Stimulated activated CD8-positive, alpha-beta memory T cell treated with anti-CD3 and anti-CD28 coated beads, Interleukin-15, amount 100 ng/mL, for 48 hours (primary cell): ENCODE measurements around the gene TECTA.

ENCODE experiments used
- DNase-seq, 2 donors: peaks; one replicate each; pipeline ENCODE4 v3.0.0-alpha.2; 2020; ENCODE audit warnings: low read depth in 2 of 2

The TECTA gene

DNA sequence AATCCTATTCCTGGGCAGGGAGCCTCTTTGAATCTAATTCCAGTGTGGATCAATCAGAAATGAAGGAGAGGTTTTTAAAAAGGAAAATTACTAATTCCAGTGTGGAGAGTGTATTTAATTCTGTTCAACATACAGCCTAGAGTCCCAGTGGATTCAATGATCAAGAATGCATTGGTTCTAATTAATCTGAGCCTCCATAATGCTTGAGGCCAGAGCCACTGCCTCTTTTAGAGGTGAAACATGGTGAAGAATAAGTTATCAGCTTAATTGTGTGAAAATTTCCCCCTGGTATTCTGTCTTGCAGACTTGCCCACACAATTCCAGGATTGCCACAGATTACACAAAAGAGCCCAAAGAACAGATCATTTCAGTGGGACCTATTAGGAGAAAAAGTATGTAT, 87.7 kb downstream of the TECTA start:
- DNase-seq, result no peak

DNA sequence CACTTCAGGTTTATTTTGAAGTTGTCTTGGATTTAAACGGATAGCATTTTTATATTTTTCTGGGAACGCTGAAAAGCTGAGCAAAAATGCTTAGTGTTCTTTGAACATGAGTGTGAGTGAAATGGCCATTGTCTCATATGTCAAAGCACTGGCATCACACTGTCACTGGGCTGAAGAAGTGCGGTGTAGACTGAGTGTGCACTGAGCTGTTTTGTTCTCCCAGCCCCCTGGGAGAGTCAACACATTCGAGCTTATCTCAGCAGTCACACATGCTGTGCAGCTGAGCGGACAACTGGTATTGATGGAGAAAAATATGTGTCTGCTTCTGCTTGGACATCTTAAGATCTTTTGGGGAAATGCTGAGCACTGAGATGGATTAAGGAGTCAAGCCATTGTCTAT, 90.8 kb downstream of the TECTA start:
- DNase-seq, result no peak

DNA sequence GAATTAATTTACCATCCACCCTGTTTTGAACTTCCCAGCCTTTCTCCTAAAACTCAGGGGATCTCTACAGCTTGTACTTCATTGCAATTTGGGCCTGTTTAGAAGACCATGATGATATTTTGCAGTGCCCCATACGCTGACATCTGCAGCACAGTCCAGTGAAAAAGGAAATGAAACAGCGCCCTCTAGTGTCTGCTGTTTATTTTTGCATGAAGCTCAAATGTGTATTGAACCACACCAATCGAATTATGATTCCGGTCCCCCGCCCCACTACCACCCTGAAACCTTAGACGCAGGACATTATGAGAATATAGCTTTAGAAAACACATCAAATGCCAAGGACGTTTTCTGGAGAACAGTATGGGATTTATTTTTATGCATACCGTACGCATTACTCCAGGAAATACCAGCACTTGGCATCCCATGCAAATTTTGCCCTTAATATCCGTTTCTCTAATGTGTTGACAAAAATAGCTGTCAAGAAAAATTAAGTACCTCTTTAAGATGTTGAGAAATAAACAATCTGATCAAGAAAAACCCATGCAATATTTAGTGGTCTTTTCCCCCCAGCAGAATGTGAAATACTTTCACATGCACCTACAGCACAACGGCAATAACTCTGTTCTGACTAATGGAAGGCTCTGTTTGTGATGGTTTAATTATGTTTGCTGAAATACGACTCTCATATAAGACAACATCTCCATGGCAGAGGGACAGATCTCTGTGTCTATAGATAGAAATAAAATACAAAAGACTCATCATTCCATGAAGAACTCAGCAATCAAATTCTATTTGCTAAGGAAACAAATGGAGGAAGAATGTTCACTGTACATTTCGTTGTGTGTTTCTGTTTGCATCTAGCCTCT, 93.9 kb downstream of the TECTA start:
- peak in 1 of 2 donors; percentile 27 for DNase-seq

DNA sequence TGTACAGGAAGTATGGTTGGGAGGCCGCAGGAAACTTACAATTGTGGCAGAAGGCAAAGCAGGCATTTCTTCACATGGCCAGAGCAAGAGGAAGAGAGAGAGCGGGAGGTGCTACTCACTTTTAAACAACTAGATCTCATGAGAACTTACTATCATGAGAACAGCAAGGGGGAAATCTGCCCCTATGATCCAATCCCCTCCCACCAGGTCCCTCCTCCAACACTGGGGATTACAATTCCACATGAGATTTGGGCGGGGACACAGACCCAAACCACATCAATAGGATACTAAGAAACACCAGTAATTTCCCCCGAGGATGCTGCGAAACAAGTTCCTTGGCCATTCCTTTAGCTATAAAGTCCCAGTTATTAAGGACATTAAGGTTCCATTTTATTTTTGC, 97.4 kb downstream of the TECTA start:
- DNase-seq, result no peak

DNA sequence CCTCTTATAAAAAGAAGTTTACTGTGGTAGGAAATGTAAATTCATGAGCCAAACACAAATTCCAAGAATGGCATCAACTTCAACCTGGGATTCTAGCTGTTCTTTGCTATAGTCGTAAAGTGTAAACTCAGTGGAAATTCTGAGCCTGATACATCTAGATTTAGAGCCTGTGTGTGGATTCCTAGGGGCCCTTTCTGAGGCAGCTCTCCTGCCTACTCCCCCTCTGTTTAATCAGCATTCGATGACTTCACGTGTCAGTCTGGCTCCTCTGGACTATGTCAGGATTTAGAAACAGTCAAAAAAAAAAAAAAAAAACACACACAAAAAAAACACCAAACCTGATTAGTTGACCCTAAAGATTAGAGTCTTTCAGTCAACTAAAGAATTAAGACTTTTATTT, 98.5 kb downstream of the TECTA start:
- DNase-seq, result no peak

DNA sequence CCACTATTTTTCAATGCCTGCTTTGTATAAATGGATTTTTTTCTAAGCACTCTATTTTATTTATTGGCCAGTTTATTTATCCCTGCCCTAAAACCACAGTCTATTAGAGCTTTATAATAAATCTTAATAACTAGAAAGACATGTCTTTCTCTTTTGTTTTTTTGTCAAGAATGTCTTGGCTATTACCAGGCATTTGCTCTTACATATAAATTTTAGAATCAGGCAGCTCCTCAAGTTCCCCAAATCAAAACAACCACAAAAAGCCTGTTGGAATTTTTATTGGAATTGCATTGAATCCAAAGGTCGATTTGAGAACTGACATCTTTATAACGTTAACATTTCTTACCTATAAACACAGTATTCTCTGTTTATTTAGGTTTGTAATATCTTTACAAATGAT, 105.8 kb downstream of the TECTA start:
- no peak for DNase-seq

DNA sequence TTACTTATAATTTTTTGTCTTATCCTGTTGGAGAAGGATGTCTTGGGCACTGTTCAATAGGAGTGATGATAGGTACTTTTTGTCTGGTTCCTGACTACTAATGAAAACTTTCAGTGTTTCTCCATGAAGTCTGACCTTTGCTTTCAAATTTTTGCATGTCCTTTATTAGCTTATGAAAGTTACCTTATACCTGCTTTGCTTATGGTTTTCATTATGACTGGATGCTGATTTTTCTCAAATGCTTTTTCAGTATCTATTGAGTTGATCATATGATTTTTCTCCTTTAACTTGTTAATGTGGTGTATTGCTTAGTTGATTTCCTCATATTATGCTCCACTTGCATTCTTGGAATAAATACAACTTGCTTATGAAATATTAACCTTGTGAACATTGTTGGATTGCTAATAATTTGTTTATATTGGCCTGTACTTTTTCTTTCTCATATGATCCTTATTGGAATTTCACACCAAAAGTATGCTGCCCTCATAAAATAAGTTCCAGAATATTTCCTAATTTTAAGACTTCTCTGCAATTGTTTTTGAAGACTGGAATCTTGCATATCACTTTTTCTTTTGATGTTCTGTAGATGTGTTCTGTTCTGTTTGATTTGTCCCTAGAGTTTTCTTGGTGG, 106.6 kb downstream of the TECTA start:
- DNase-seq, result no peak

DNA sequence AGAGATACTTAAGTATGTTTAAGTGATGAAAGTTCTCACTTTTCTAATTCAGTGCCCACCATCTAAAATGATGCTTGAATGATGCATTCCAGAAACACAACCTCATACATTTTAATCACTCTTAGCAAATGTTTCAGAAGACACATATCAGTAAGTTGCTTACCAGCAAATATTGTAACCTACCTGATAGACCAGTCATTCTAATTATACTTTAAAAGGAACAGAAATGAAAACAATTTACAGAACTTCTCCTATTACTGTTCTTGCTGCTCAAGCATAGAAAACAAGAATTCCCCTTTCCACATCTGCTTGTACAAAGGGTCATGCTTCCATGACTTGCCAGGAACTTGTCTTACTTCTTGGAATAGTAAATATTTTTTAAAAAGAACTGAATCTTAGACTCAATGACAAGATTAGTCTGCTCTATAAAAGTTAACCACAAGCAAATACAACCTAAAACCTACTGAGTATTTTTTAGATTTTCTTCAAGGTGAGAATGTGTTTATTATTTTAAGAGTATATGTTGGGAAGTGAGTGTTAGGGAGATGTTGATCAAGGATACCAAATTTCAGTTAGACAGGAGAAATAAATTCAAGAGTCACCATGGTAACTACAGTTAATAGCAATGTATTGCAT, 109.5 kb downstream of the TECTA start:
- DNase-seq, result no peak

DNA sequence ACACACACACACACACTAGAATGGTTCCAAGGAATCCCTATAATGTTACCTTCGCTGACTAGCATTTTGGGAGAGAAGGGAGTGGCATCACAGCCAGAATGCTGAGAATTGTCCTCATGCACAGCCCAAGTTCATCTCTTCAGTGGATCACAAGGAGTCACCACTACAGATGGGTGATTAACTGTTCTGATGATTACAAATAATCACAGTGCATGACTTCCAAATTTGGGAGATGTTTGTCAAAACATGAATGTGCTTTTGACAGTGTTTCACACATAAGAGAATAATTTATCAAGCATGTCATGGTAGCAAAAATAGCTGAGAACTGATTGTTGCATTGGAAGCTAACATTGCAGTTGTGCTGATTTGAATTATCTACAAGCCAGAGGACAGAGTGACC, 110.6 kb downstream of the TECTA start:
- DNase-seq, result no peak

DNA sequence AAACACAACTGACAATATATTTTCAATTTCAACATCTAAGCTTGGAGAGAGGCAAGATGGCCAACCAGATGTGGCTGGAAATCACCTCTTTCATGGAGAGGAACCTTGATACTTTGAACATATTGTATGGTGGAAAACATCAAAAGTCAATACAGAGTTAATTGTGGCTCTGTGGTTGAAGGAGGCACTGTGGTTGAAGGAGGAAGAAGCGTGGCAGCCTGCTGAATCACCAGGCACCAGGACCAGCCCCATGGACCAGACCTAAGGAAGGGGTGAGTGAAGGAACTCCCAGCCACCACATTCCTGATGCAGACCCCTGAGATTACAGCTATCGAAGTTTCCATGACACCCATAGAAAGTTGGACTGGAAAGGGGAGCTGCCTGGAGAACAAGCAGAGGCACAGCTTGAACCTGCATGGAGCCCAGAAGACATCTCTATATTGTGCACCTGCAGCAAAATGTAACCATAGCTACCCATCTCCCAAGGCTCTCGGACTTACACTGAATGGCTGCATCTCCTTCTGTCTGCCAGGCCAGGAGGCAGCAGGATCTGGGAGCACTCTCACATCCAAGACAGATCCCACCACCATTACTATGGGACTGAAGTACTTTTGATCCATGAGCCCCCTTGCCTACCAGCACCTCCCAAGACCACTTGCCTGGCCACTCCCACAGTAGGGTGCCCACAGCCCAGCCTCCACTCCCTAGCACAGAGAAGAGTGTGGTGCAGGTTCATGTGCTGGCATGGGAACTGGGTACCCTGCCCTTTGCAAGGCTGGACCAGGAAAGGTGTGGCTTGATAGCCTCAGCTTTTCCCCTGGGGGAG, 111.7 kb downstream of the TECTA start:
- DNase-seq, result no peak

DNA sequence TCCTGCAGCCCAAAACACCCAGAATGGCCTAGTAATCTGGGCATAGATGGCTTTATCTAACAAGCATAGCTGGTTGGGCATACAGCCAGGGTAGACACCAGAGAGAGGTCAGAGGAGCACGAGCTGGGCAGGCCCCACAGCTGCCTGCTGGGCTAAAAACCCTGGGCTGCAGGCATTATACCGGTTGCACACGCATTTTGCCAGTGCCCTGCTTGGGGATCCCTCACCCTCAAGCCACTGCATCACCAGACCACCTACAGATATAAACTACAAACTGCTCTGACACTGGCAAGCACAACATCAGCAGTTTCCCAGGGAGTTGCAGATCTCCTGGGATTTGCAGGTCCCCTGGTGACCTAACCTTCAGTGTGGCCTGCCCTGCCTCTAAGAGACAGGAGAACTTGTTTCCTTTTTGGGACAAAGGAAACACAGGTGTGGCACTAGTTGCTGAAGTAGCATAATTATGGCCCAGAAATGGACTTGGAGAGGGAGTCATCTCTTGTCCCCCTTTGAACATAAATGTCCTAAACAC, 112.4 kb downstream of the TECTA start:
- no peak for DNase-seq

DNA sequence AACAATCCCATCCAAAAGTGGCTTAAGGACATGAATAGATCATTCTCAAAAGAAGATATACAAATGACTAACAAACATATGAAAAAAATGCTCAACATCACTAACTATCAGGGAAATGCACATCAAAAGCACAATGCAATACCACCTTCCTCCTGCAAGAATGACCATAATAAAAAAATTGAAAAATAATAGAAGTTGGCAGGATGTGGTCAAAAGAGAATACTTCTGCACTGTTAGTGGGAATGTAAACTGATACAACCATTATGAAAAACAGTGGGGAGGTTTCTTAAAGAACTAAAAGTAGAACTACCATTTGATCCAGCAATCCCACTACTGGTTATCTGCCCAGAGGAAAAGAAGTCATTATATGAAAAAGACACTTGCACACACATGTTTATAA, 113.8 kb downstream of the TECTA start:
- DNase-seq, result no peak

DNA sequence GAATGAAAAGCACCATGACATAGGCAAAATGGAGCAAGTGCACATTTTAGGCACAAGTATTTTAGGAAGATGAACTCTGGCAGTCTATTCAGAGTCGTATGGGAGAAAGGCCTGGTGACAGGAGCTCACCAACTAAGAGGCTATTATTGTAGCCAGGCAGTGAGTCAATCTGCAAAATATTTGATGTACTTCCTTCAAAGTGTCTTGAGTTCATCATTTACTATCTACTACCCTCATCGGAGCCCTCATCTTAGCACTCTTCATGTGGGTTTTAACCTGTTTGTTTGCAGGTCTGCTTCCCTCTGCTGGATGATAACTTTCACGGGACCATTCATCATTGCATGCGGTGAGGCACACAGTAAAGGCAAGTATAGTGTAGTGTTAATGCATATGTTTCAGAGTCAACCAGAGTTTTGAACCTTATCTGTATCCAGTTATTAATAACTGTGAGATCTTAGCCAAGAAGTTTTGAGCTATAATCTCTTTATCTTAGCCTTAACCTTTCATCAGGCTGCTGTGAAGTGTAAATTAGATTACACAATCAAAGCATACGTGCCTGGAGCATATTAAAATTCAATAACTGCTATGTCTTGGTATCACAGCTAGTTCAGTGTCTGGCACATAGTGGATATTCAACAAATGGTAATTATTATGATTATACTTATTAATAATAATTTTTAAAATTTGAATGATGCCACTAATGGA, 120.6 kb downstream of the TECTA start:
- DNase-seq, result no peak

DNA sequence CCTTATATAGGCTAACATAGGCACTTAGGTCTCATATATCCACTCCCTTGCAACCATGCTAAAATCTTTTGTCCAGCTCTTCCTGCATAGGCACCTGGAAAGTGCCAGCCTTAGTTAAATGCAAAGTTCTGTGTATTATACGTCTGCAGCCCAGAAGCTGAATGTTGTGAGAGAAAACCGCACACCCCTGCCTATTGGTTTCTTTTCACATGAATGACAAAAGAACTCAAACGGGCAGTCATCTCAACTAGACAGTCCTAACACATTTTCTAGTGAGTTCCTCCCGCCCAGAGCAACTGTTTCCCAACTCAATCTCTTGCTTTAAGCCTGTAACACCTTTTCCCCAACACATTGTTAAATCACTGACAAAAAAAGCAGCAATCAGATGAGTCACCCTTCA, 122.1 kb downstream of the TECTA start:
- DNase-seq, result no peak

DNA sequence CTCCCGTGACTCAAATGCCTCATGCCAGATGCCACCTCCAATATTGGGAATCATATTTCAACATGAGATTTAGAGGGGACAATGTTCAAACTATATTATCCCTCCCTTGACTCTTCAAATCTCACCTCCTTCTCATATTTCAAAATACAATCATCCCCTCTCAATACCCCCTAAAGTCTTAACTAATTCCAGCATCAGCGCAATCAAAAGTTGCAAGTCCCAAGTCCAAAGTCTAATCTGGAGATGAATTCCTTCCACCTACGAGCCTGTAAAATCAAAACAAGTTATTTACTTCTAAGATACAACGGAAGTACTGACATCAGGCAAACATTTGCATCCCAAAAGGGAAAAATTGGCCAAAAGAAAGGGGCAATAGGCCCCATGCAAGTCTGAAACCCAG, 124.3 kb downstream of the TECTA start:
- DNase-seq, result no peak

DNA sequence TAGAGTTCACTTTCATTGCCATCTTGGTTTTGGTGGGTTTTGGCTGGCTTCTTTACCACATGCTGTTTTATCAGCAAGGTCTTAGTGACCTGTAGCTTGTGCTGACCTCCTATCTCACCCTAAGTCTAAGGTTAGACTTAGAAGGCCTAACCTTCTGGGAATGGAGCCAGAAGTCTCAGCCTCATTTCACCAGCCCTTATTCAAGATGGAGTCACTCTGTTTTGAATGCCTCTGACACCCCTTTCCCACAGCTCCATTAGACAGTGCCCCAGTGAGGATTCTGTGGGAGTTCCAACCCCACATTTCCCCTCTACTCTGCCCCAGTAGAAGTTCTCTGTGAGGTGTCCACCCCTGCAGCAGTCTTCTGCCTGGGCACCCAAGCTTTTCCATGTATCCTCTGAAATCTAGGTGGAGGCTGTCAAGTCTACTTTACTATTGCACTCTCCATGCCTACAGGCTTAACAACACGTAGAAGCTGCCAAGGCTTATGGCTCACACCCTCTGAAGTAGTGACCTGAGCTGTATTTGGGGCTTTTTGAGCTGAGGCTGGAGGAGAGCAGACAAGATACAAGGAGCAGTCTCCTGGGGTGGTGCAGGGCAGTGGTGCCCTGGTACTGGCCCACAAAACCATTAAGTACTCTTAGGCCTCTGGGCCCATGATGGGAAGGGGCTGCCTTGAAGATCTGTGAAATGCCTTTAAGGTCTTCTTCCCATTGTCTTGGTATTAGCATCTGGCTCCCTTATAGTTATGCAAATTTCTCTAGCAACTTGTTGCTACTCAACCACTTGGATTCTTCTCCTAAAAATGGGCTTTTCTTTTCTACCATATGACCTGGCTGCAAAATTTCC, 125.6 kb downstream of the TECTA start:
- no peak for DNase-seq

DNA sequence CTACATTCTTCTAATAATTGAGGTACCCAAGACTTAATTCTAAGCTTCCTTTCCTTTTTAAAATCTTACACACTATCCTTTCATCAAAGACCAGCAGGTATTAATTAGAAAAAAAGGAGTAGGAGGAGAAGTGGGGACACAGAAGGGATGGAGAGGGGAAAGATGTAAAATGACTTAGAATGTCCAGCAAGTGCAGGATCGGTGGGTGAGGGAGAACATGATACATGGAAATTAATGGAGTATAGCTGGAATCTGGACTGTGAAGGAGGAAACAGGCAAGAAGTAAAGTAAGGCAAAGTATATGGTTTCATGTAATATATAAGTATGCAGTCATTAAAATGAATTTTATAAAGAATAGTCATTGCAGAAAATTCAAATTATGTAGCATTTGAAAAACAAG, 127.8 kb downstream of the TECTA start:
- no peak for DNase-seq

DNA sequence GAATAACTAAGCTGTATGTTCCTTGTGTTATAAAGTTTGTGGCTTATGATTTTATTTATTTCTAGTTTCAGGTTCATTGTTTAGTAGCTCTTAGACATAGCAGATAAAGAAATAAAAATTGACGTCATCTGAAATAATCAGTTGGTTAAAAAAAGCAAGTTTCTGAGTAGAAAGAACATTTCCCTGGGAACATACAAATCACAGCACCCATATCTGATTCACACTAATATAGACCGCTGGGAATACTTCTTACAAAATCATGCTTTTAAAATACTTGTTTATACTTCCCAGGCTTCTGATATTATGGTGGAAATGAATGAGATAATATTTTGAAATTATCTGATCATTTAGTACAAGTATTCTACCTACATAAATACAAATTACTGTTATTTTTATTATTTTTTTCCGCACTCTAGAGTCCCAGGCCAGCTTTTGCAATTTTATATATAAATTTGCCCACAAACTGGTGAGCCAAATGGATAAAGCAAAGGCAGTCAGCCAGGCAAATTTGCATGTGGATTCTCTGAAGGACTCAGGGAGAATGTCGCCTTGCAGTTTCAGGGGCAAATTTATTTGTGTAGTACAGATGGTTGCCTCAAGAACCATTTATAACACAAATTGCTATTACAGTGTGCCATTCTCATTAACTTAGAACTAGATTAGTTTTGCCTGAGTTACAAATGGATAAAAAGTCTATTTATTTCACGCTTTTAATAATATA, 128.6 kb downstream of the TECTA start:
- no peak for DNase-seq

DNA sequence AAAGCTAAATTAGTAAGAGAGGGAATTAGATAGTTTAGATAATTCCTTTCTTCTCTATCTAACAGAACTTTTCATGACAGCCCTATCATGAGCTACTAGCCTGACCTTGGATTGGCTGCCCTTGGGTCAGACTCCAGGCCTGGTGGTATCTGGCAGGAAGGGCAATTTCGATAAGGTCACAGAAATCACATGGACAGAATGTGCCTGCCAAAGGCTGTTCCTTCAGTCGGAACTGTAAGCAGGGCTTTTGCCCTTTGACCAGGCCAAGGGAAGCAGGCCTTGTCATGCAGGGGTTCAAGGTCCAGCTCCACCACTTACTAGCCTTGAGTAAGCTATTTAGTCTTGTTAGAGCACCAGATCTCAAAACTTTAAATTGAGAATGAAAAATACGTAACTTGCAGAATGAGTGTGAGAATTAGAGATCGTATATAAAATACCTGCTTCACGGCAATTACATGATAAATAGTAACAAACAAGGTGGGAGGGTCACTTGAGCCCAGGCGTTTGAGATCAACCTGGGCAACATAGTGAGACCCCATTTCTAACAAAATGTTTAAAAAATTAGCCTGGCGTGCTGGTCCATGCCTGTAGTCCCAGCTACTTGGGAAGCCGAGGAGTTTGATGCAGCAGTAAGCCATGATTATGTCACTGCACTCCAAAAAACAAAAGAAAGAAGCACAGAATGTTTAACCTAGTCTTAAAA, 130.7 kb downstream of the TECTA start:
- DNase-seq, result no peak
